ACC112 (cell line): ENCODE measurements around the gene TMTC1.

Source experiments
- H2AFZ ChIP-seq: fragments of 200-600 bp; sonication (generic); one replicate; pipeline ENCODE4 v1.6.0; 2017; ENCODE audit warnings: antibody characterized with exemption, low read length; ENCODE audit not compliant: unreplicated experiment
- H3K27ac ChIP-seq: fragments of 200-600 bp; sonication (generic); 2 replicates; pipeline ENCODE4 v1.5.1; 2014; ENCODE audit warnings: low read depth, mild to moderate bottlenecking, antibody characterized with exemption, low read length, moderate library complexity
- H3K27me3 ChIP-seq: fragments of 200-600 bp; sonication (generic); 2 replicates; pipeline ENCODE4 v1.6.1; 2014; ENCODE audit warnings: mild to moderate bottlenecking, antibody characterized with exemption, low read length, moderate library complexity, mixed read lengths; ENCODE audit not compliant: insufficient read depth
- H3K36me3 ChIP-seq: fragments of 200-600 bp; sonication (generic); 2 replicates; pipeline ENCODE4 v1.6.1; 2016; ENCODE audit warnings: mild to moderate bottlenecking, antibody characterized with exemption, low read length, moderate library complexity, mixed read lengths; ENCODE audit not compliant: insufficient read depth
- H3K4me1 ChIP-seq: fragments of 200-600 bp; sonication (generic); one replicate; pipeline ENCODE4 v1.6.1; 2016; ENCODE audit warnings: low read length, mixed read lengths; ENCODE audit not compliant: insufficient read depth, unreplicated experiment, control insufficient read depth
- H3K4me3 ChIP-seq: fragments of 200-600 bp; sonication (generic); 2 replicates; pipeline ENCODE4 v1.5.1; 2014; ENCODE audit warnings: mild to moderate bottlenecking, low read depth, low read length
- H3K79me2 ChIP-seq: fragments of 200-600 bp; sonication (generic); one replicate; pipeline ENCODE4 v1.6.0; 2016; ENCODE audit warnings: low read length; ENCODE audit not compliant: control insufficient read depth, unreplicated experiment, insufficient read depth

TMTC1 gene

GRCh38 chr12:29700761-29701481 lies 82.8 kb downstream of the TMTC1 start:
- Histone ChIP-seq H2AFZ (no peak overlapping the region), H3K79me2 (peaks cover 11% of the 10 kb centered on the region), H3K36me3 (peaks cover 29% of the 10 kb centered on the region), H3K4me3 (no peak overlapping the region), H3K27ac (peak overlapping the region; percentile 1; the same call in 1 of the 2 replicates), H3K27me3 (no peaks in the 10 kb centered on the region), H3K4me1 (peaks cover 16% of the 10 kb centered on the region)

- peaks cover 11% of the 10 kb centered on the region for H3K4me1 ChIP-seq
- peaks cover 7% of the 10 kb centered on the region for H3K79me2 ChIP-seq
- peaks cover 14% of the 10 kb centered on the region for H3K36me3 ChIP-seq
- no peaks in the 10 kb centered on the region for H3K27me3 ChIP-seq
- no peak overlapping the region for H3K27ac ChIP-seq
- no peak overlapping the region for H2AFZ ChIP-seq
- no peak overlapping the region for H3K4me3 ChIP-seq
Measured at GRCh38 chr12:29698756-29699155, 85.0 kb downstream of the TMTC1 start.

GRCh38 chr12:29695800-29696199 lies 87.9 kb downstream of the TMTC1 start:
- peaks cover under 1% of the 10 kb centered on the region for H3K4me1 ChIP-seq

GRCh38 chr12:29695026-29695425 lies 88.7 kb downstream of the TMTC1 start:
- Histone ChIP-seq H2AFZ (no peak overlapping the region), H3K79me2 (peaks cover 7% of the 10 kb centered on the region), H3K4me1 (no peaks in the 10 kb centered on the region), H3K27me3 (no peaks in the 10 kb centered on the region), H3K27ac (no peak overlapping the region), H3K36me3 (0 out of 2 replicates have a peak, but pooled peaks cover 9% of the 10 kb centered on the region), H3K4me3 (no peak overlapping the region)

More at GRCh38 chr12:29695800-29696199, 87.9 kb downstream of the TMTC1 start:
- Histone ChIP-seq H3K27ac (no peak overlapping the region), H3K36me3 (peaks cover 14% of the 10 kb centered on the region; the same call in 1 of the 2 replicates), H3K79me2 (peaks cover 7% of the 10 kb centered on the region), H3K27me3 (no peaks in the 10 kb centered on the region), H3K4me3 (no peak overlapping the region), H2AFZ (no peak overlapping the region)

GRCh38 chr12:29694002-29694401 lies 89.7 kb downstream of the TMTC1 start:
- H3K36me3 ChIP-seq = 0 out of 2 replicates have a peak, but pooled peaks cover 9% of the 10 kb centered on the region
- H3K4me1 ChIP-seq = no peaks in the 10 kb centered on the region
- H3K27me3 ChIP-seq = no peaks in the 10 kb centered on the region

GRCh38 chr12:29692237-29692636 lies 91.5 kb downstream of the TMTC1 start:
- Histone ChIP-seq H2AFZ (no peak overlapping the region), H3K4me3 (no peak overlapping the region), H3K27me3 (no peaks in the 10 kb centered on the region), H3K36me3 (0 out of 2 replicates have a peak, but pooled peaks cover 15% of the 10 kb centered on the region), H3K4me1 (no peaks in the 10 kb centered on the region), H3K79me2 (peaks cover 12% of the 10 kb centered on the region), H3K27ac (no peak overlapping the region)

More at GRCh38 chr12:29694002-29694401, 89.7 kb downstream of the TMTC1 start:
- no peak overlapping the region for H3K4me3 ChIP-seq
- H3K79me2 ChIP-seq = peaks cover 5% of the 10 kb centered on the region
- H2AFZ ChIP-seq = no peak overlapping the region
- no peak overlapping the region for H3K27ac ChIP-seq

GRCh38 chr12:29691161-29691854 lies 92.4 kb downstream of the TMTC1 start:
- no peaks in the 10 kb centered on the region for H3K27me3 ChIP-seq
- no peak overlapping the region for H3K4me3 ChIP-seq
- no peak overlapping the region for H2AFZ ChIP-seq
- H3K27ac ChIP-seq = no peak overlapping the region
- 0 out of 2 replicates have a peak, but pooled peaks cover 15% of the 10 kb centered on the region for H3K36me3 ChIP-seq
- peaks cover 16% of the 10 kb centered on the region for H3K79me2 ChIP-seq
- peaks cover 3% of the 10 kb centered on the region for H3K4me1 ChIP-seq

GRCh38 chr12:29690728-29691127 lies 93.0 kb downstream of the TMTC1 start:
- H3K79me2 ChIP-seq = peaks cover 17% of the 10 kb centered on the region
- H2AFZ ChIP-seq = no peak overlapping the region
- H3K27me3 ChIP-seq = no peaks in the 10 kb centered on the region
- H3K4me1 ChIP-seq = peaks cover 9% of the 10 kb centered on the region
- H3K27ac ChIP-seq = no peak overlapping the region
- 0 out of 2 replicates have a peak, but pooled peaks cover 15% of the 10 kb centered on the region for H3K36me3 ChIP-seq
- H3K4me3 ChIP-seq = no peak overlapping the region

- Histone ChIP-seq H3K36me3 (0 out of 2 replicates have a peak, but pooled peaks cover 15% of the 10 kb centered on the region), H3K79me2 (peaks cover 23% of the 10 kb centered on the region), H3K27ac (no peak overlapping the region), H3K27me3 (no peaks in the 10 kb centered on the region), H2AFZ (no peak overlapping the region), H3K4me3 (no peak overlapping the region), H3K4me1 (peaks cover 21% of the 10 kb centered on the region)
Measured at GRCh38 chr12:29688914-29689313, 94.8 kb downstream of the TMTC1 start.

- peak overlapping the region; percentile 66 for H3K27ac ChIP-seq
- H3K4me3 ChIP-seq = peak overlapping the region; percentile 36; the same call in 1 of the 2 replicates
- peaks cover 59% of the 10 kb centered on the region for H3K79me2 ChIP-seq
- H3K27me3 ChIP-seq = no peaks in the 10 kb centered on the region
- no peak overlapping the region for H2AFZ ChIP-seq
- peaks cover 54% of the 10 kb centered on the region for H3K4me1 ChIP-seq
- peaks cover 11% of the 10 kb centered on the region; the same call in 1 of the 2 replicates for H3K36me3 ChIP-seq
Measured at GRCh38 chr12:29682088-29682487, 101.7 kb downstream of the TMTC1 start.
